ENCODE data around the gene ANKRD13B.
"Not testable (repeated sequence)": the region's sequence is repeated elsewhere in the genome, so short reads cannot be mapped to it uniquely, and the experiment has no call there.

Gene ANKRD13B
- total RNA-seq = 3.2 to 12.0 (median 4.6) reads per million in 4 experiments

GRCh38 chr17:29592850-29593551 is at the start of gene ANKRD13B:
ANKRD13B (plus strand) TSS chr17:29593132; CDS start chr17:29593622, 490 bp downstream.
- DNase-seq = no peak

GRCh38 chr17:29544066-29544465 is 48.9 kb upstream of the ANKRD13B start:
- DNase-seq = no peak

GRCh38 chr17:29546085-29546484 is 46.8 kb upstream of the ANKRD13B start:
- no peak for DNase-seq

DNA sequence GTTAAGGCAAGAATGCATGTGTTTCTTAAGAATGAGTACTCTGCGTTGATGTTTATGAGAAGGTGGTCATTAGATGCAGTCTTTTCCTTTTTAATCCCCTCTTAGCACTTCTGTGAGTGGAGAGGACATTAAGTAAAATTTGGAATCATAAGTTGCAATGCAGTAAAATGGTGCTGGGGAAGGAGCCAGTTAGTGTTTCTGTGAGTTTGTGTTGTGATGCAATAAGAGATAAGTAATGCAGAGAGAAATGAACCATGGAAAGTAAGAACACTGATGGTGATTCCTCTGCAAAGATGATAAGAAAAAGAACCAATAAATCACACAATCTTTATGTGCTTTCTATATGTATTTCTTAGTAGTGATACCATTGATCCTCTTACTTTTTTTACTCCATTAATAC is 46.1 kb upstream of the ANKRD13B start:
- DNase-seq = no peak

- no peak for DNase-seq
Observed at GRCh38 chr17:29549177-29549923, 43.6 kb upstream of the ANKRD13B start.

DNA sequence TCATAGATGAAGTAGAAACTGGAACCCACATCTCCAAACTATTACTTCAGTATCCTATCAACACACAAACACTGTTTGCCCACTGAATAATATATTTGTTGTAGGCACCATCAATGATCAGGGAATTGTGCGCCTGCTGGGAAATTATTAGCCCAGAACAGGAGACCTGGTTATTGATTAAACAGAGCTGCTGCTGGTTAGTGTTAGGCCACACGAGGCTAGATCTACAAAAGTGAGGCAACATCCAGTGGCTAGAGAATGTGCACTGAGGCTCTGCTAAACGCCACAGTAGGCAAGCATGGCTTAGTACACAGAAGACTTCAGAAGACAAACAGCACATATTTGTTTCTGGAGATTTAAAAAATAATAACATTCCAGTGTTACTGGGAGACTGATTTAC is 37.1 kb upstream of the ANKRD13B start:
- no peak for DNase-seq

GRCh38 chr17:29557085-29557738 is 35.7 kb upstream of the ANKRD13B start:
- no peak for DNase-seq

DNA sequence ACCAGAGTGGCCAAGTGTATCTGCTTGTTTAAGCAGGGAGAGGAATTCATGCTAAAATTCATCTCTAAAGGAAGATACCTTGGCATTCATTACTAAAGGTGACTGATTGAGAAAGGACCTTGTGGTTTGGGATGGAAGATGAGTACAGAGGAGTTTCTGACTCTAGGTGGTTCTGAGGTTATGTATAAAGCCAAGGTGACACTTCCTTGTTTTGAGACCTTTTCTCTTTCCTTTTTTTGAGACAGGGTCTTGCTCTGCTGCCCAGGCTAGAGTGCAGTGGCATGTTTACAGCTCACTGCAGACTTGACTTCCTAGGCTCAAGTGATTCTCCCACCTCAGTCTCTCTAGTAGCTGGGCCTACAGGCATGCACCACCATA is 35.2 kb upstream of the ANKRD13B start:
- DNase-seq = no peak

GRCh38 chr17:29558139-29558538 is 34.8 kb upstream of the ANKRD13B start:
- not testable (repeated sequence) for DNase-seq

GRCh38 chr17:29559640-29560039 is 33.3 kb upstream of the ANKRD13B start:
- no peak for DNase-seq

DNA sequence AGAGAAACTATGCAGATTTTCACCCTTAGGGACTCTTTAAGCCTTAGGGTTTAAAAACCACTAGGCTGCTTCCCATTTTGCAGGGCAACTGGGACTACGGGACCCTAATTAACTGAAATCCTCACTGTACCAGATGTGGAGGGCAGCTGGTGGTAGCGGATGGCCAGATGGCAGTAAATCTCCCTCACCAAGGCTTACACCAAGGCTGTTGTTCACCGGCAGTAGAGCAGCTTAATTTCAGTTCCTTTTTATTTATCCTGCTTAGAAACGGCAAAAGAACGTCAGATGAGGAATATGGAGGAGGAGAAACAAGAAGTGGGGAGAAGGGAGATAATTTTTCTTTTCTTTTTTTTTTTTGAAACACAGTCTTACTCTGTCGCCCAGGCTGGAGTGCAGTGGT is 32.6 kb upstream of the ANKRD13B start:
- no peak for DNase-seq

DNA sequence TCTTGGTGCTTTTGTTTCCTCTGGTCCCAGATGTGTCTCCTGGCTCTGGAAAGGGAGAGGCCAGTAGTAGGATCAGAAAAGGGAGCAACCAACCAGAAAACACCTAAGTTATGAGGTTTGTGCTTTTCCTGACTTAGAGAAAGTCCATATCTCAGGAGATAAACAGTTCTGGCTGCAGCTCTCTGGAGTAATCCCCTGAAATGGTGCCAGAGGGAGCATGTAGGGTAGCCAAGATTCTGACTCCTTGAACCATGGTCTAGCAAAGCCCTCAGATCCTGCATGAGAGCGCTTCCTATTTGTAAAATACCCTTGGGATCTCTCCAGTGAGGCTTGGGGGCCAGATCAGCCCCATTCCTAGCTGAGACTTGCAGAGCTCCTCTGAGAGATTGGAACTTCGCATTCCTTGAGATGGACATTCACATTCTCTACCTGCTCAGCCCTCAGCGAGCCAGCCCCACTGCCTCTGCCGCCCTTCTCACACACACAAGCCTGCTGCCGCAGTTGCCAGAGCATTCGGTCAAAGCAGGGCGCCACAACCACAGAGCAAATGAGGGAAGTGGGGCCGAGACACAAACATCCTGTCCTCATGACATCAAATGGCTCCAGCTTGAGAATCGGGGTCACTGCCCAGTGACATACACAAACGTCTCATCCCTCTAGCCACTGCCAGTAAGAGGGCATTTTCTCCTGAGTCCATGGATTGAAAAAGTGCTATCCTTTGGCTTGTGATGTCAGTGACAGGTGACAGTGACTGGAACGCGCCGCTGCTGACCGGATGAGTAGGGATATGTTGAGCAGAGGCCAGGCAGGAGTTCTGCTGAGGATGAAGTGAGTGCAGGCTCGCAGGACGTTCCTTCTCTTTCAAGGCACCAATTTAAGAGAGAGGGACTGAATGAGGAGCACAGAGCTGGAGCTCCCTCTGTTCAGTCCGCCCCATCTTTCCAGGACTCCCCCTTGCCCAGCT is 31.1 kb upstream of the ANKRD13B start:
- DNase-seq = no peak

GRCh38 chr17:29562615-29563014 is 30.3 kb upstream of the ANKRD13B start:
- no peak for DNase-seq

DNA sequence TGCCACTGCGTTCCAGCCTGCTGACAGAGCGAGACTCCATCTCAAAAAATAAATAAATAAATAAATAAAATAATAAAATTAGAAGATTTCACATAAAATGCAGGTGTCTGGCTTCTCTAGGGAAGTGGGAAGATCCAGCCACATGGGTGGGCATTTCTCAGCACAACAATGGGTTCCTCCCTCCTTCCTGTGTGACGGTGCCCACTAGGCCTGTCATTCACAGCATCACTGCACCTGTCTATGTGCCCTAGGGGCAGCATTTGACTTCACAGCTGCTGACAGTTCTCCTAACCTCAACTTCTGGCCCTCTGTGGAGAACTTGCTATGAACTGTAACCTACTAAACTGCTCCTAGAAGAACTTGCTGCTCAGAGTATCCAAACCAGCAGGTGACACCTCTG is 29.1 kb upstream of the ANKRD13B start:
- no peak for DNase-seq

DNA sequence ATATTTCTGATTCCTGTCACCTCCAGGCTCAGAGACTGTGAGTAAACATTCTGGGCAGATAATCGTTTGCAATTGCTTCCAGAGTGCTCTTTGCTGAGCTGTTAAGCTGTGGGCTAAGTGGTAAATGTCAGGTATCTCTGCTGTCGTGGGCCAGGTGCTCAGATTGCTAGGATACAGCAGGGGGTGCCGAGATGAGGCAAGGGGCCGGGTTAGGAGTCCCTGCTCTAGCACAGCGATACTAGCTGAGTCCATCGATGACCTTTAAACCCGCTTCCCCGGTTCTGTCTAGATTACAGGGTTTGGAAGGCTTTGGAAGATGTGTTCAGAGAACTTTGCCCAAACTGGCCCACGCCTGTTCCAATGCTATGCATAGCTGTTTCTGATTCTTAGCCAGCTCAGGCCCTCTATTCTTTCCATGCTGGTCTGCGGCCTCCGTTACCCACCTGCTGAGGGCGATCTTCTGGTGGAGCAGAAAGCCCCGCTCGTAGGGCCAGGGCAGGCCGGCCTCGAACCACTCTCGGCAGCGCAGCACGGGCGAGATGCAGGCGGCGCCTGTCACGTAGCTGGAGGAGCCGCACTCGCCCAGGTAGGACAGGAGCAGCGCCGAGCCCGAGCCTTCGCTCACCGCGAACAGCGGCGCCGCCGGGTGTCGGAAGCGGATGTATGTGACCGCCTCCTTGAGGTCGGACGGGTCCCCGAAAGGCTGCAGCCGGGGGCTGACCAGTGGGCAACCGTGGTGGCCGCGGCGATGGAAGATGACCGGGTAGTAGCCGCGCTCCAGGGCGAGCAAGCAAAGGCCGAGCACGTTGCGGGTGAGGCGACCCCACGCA is 27.1 kb upstream of the ANKRD13B start:
- no peak for DNase-seq

- peak; percentile 36 for DNase-seq
Observed at GRCh38 chr17:29566473-29567303, 26.2 kb upstream of the ANKRD13B start, which contains the start of gene ABHD15. ABHD15 (minus strand) TSS chr17:29567037; CDS start chr17:29566966, 71 bp downstream.

GRCh38 chr17:29567304-29567553 is 25.7 kb upstream of the ANKRD13B start:
- no peak for DNase-seq

DNA sequence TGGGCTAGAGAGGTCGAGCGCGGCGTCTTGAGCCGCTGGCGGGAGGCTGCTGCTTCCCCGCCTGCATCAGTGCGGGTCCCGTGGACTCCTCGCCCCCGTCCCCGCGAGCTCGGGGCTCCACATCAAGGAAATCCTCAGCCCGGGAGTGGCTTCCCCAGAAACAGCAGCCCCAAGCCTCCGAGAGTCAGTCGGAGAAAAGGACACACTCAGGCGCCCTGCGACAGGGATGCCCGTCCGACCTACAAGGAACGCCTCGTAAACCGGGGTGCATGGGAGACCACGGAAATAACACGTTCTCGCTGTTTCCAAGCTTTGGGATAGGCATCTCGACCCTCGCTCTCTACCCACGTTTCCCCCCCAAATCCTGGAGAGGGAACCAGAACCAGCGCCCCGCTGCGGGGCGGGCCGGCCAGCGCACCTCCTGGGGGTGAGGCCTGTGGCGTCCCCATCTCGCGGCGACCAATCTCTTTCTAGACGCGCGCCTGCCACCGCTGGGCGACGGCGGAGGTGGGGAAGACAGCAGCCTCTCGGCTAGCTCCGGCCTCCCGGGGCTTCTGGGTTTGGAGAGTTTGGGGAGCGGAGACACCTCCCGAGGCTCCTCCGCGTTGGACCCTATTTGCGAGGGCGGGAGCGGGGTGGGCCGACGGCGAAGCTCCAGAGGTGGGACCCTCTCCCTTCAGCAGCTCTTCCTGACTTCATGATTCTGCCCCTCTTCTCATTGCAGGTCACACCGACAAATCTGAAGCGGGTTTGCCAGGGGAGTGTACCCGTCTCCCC is 25.2 kb upstream of the ANKRD13B start:
- DNase-seq = peak; percentile 53

DNA sequence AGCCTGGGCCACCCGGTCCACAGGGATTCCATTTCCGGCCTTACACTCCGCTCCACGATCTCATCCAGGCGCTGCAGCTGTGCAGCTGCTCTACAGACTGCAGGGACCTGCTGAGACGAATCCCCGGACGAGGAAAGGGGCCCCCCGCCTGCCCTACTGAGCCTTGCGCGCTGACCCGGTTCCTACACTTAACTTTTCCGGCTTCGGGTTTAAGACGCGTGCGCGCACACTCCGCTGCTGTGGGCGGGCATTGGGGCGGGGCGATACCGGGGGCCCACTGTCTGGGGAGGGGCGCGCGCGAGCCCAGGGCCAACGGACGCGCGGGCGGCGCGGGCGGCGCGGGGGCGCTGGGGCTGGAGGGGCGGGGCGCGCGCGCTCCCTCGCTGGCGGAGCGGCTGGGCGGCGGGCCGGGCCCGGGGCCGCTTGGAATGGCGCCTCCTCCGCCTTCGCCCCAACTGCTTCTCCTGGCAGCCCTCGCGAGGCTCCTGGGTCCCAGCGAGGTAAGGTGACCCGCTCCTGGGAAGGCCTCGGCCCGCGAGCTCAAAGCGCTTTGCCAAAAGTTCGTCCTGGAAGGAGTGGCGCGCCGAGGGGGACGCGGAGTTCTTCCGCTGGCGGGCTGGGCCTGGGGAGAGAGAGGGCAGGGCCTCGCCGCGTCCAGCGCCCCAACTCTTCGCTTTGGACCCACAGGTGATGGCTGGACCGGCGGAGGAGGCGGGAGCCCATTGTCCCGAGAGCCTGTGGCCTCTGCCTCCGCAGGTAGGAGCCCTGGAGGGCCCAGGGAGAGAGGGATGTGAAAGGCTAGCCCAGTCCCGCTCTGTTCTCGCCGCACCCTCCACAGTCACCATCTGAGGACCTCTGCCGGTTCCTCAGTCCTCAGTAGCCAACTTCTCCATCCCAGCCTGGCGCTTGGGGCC is 24.3 kb upstream of the ANKRD13B start, which contains the start of gene TP53I13:
TP53I13 (plus strand) TSS at position 371 of the 914 bp plus-strand sequence; CDS start at position 429, 58 bp downstream.
- peak; percentile 83 for DNase-seq

All from effector CD8-positive, alpha-beta T cell (primary cell).